ENCODE data around the gene LMTK3. TPM values are rescaled to one million over a fixed set of nuclear protein-coding genes. Genes with fewer than 3 reads are reported as not detected.

LMTK3 gene
- total and polyA plus RNA-seq, 2 experiments from 2014 or later = 1.6 to 11.8 TPM

DNA sequence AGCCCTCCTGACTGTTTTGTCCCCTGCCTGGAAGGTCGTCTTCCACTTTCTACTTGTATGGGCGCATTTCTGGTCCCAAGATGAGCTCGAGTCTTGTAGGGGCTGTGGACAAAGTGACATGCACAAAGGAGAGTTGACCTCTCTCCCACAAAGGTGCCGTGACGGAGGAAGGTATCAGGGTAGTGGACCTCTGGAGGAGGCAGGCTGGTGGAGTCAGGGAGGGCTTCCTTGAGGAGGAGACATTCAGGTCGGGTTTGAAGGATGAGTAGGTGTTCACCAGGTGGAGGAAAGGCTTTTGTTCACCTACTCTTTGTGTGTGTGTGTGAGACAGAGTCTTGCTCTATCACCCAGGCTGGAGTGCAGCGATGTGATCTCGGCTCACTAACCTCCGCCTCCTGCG lies 40.8 kb downstream of the LMTK3 start:
- H3K4me3 Mint-ChIP-seq = peak overlapping the region; percentile 90
- peaks cover 14% of the 10 kb centered on the region for H3K4me1 Mint-ChIP-seq
- Histone ChIP-seq H4K20me1 (replicated peaks; ENCODE audit: insufficient read depth) (peaks cover 14% of the 10 kb centered on the region), H2AFZ (no peak overlapping the region), H3K36me3 (ENCODE audit: insufficient read depth) (peaks cover 42% of the 10 kb centered on the region), H3K9me2 (ENCODE audit: insufficient read depth) (no peaks in the 10 kb centered on the region), H3K79me2 (replicated peaks; ENCODE audit: insufficient read depth) (peaks cover 13% of the 10 kb centered on the region), H3K4me1 (ENCODE audit: insufficient read depth) (peaks cover 8% of the 10 kb centered on the region; the same call in 1 of the 2 replicates), H3K4me2 (no peak overlapping the region), H3K27ac (ENCODE audit: low read depth) (no peak overlapping the region), H3F3A (replicated peaks; ENCODE audit: low read depth) (peaks cover 22% of the 10 kb centered on the region; the same call in 1 of the 2 replicates), H3K27me3 (ENCODE audit: insufficient read depth) (no peaks in the 10 kb centered on the region), H3K4me3 (no peak overlapping the region)
- peaks cover 59% of the 10 kb centered on the region for H3K36me3 Mint-ChIP-seq (ENCODE audit: low read depth)
- H3K27ac Mint-ChIP-seq = no peak overlapping the region; the same call in 1 of the 2 replicates
- no peaks in the 10 kb centered on the region for H3K9me3 Mint-ChIP-seq
- ATAC-seq (no peak), DNase-seq (ENCODE audit: low spot score) (no peak)
- peaks cover 24% of the 10 kb centered on the region for H3K27me3 Mint-ChIP-seq (ENCODE audit: insufficient read depth, low read depth, poor library complexity)
- TF ChIP-seq ZNF114 (CRISPR knock-in tag; IDR thresholded peaks at IDR 0.05) (no peak), CREB1 (CRISPR knock-in tag; IDR thresholded peaks at IDR 0.05; ENCODE audit: low read depth) (no peak), NANOG (IDR thresholded peaks at IDR 0.05; ENCODE audit: borderline replicate concordance) (no peak), EZH2 (IDR thresholded peaks at IDR 0.05; ENCODE audit: low read depth, unreplicated experiment) (no peak), ZNF331 (CRISPR knock-in tag; IDR thresholded peaks at IDR 0.05; ENCODE audit: low read depth) (no peak)

DNA sequence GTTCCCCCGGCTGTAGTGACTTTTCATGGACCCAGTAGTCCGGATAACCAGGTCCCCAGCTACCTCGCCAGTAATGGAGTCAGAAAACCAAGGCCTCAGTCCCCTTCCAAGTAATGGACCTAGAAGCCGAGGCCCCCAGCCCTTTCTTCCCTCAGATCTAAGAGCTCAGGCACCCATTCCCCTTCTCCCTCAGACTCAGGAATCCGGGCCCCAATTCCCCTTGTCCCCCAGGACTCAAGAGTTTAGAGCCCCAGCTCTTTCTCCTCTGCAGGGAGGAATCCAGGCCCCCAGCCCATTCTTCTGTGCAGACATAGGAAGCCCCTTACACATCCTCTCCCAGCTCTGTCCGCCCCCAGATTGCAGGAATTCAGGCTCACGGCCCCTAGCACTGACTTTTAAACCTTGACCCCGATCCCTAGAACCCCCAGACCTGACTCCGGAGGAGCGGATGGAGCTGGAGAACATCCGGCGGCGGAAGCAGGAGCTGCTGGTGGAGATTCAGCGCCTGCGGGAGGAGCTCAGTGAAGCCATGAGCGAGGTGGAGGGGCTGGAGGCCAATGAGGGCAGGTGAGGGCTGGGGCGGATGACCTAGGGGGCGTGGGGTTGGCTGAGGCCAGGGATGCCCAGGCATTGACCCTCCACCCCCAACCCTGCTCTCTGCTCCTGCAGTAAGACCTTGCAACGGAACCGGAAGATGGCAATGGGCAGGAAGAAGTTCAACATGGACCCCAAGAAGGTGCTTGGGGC lies 41.5 kb downstream of the LMTK3 start:
- peak overlapping the region; percentile 90 for H3K27ac Mint-ChIP-seq

DNA sequence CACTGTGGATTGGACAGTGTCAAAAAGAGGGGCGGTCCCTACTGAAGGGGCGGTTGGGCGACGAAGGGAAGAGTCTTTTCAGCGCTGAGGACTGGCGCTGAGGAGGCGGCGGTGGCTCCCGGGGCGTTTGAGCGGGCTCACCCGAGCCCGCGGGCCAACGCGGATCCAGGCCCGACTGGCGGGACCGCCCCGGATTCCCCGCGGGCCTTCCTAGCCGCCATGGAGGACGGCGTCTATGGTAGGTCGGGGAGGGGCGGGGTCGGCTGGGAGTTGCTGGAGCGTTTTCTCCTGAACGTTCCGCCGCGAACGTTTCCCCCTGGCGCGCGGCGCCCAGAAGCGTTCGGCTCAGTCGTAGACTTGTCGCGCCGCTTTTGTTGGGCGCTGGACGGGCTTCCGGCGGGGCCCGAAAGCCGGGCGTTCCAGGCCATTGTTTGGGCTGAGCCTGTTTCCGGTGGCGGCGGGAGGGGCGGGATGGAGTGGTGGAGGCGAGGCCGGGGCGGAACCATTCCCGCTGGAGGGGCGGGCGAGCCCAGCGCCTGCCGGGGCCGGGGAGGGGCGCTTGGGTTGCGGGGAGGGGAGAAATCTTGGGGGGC lies 42.2 kb downstream of the LMTK3 start, which contains the start of gene CYTH2:
TSS of gene CYTH2 (plus strand) at position 81 of the 593 bp plus-strand sequence. CDS start at position 220, 139 bp downstream.
- peaks cover 44% of the 10 kb centered on the region for H3K36me3 Mint-ChIP-seq (ENCODE audit: low read depth)
- H3K27ac Mint-ChIP-seq = peak within 1 kb of the TSS; percentile 98
- Histone ChIP-seq H4K20me1 (replicated peaks; ENCODE audit: insufficient read depth) (peaks cover 11% of the 10 kb centered on the region), H3K9me2 (ENCODE audit: insufficient read depth) (peaks cover 8% of the 10 kb centered on the region; the same call in 1 of the 2 replicates), H3K4me1 (ENCODE audit: insufficient read depth) (peaks cover 8% of the 10 kb centered on the region; the same call in 1 of the 2 replicates), H3K27me3 (ENCODE audit: insufficient read depth) (no peaks in the 10 kb centered on the region), H3K4me3 (peak within 1 kb of the TSS; percentile 79), H2AFZ (no peak within 1 kb of the TSS), H3F3A (replicated peaks; ENCODE audit: low read depth) (peaks cover 18% of the 10 kb centered on the region; the same call in 1 of the 2 replicates), H3K36me3 (ENCODE audit: insufficient read depth) (peaks cover 27% of the 10 kb centered on the region), H3K4me2 (peak within 1 kb of the TSS; percentile 90), H3K79me2 (replicated peaks; ENCODE audit: insufficient read depth) (peaks cover 13% of the 10 kb centered on the region), H3K27ac (ENCODE audit: low read depth) (peak within 1 kb of the TSS; percentile 91)
- H3K9me3 Mint-ChIP-seq = peaks cover 2% of the 10 kb centered on the region; the same call in 1 of the 3 replicates
- peaks cover 21% of the 10 kb centered on the region for H3K27me3 Mint-ChIP-seq (ENCODE audit: insufficient read depth, low read depth, poor library complexity)
- peaks cover 14% of the 10 kb centered on the region for H3K4me1 Mint-ChIP-seq
- TF ChIP-seq CREB1 (CRISPR knock-in tag; IDR thresholded peaks at IDR 0.05; ENCODE audit: low read depth) (no peak), POLR2AphosphoS5 (IDR thresholded peaks at IDR 0.05; ENCODE audit: low read depth) (peak; percentile 76), STAT1 (IDR thresholded peaks at IDR 0.05; ENCODE audit: unreplicated experiment) (no peak), NANOG (IDR thresholded peaks at IDR 0.05; ENCODE audit: borderline replicate concordance) (no peak), EZH2 (IDR thresholded peaks at IDR 0.05; ENCODE audit: low read depth, unreplicated experiment) (no peak), ETS1 (IDR thresholded peaks at IDR 0.05) (no peak; the same call in 1 of the 2 replicates)
- H3K4me3 Mint-ChIP-seq = peak within 1 kb of the TSS; percentile 90
- ATAC-seq = peak; percentile 75
- DNase-seq (ENCODE audit: low spot score) = peak; percentile 92

More for the DNA sequence above, 41.5 kb downstream of the LMTK3 start:
- TF ChIP-seq ZNF331 (CRISPR knock-in tag; IDR thresholded peaks at IDR 0.05; ENCODE audit: low read depth) (no peak), JUNB (IDR thresholded peaks at IDR 0.05; ENCODE audit: unreplicated experiment) (no peak), ZNF114 (CRISPR knock-in tag; IDR thresholded peaks at IDR 0.05) (no peak)
- H3K9me3 Mint-ChIP-seq = peaks cover 2% of the 10 kb centered on the region; the same call in 1 of the 3 replicates
- 0 out of 2 replicates have a peak overlapping the region, but pooled peaks have one; percentile 69 for H3K27ac ChIP-seq (ENCODE audit: low read depth)
- no peaks in the 10 kb centered on the region for H3K27me3 ChIP-seq (ENCODE audit: insufficient read depth)
- peaks cover 34% of the 10 kb centered on the region for H3K36me3 ChIP-seq (ENCODE audit: insufficient read depth)
- H3K36me3 Mint-ChIP-seq (ENCODE audit: low read depth) = peaks cover 51% of the 10 kb centered on the region
- H3K4me2 ChIP-seq = peak overlapping the region; percentile 90
- H3K4me1 Mint-ChIP-seq = peaks cover 14% of the 10 kb centered on the region
- peaks cover 12% of the 10 kb centered on the region for H4K20me1 ChIP-seq (replicated peaks; ENCODE audit: insufficient read depth)
- peaks cover 8% of the 10 kb centered on the region; the same call in 1 of the 2 replicates for H3K4me1 ChIP-seq (ENCODE audit: insufficient read depth)
- H3K9me2 ChIP-seq (ENCODE audit: insufficient read depth) = peaks cover 4% of the 10 kb centered on the region; the same call in 1 of the 2 replicates
- peak overlapping the region; percentile 79 for H3K4me3 ChIP-seq
- H3K79me2 ChIP-seq (replicated peaks; ENCODE audit: insufficient read depth) = peaks cover 13% of the 10 kb centered on the region
- peak overlapping the region; percentile 90 for H3K4me3 Mint-ChIP-seq
- H3K27me3 Mint-ChIP-seq (ENCODE audit: insufficient read depth, low read depth, poor library complexity) = peaks cover 23% of the 10 kb centered on the region
- H2AFZ ChIP-seq = no peak overlapping the region
- no peak for ATAC-seq
- peaks cover 18% of the 10 kb centered on the region; the same call in 1 of the 2 replicates for H3F3A ChIP-seq (replicated peaks; ENCODE audit: low read depth)
- no peak for DNase-seq (ENCODE audit: low spot score)

Measured in GM23338 (cell line).